NCI-H2107 treated with DMSO at 0.1 percent for 48 hours (cell line): ENCODE data around the gene CCDC86.

Experiments used
- DNase-seq: peaks from one replicate; lab custom pipeline; 2025; ENCODE audit not compliant: unreplicated experiment; lab: John Stamatoyannopoulos, UW

The CCDC86 gene

DNA sequence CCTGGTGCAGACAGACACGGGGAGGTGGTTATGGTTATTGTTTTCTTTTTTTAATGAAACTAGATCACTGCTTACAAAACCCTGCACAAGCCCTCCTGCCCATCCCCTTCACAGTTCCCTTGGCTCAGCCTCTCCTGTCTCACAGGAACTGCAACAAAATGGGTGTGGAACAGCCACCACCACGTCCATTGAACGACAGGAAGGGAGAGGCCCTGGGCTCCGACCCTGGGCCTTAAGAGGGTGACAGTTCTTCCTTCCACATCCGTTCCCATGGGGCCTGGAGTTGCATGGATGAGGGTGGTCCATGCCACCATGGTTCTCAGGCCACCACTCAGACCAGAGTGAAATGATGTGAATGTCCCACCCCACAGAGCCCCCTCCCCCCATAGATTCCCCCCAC lies 48.8 kb downstream of the CCDC86 start:
- DNase-seq = no peak

DNA sequence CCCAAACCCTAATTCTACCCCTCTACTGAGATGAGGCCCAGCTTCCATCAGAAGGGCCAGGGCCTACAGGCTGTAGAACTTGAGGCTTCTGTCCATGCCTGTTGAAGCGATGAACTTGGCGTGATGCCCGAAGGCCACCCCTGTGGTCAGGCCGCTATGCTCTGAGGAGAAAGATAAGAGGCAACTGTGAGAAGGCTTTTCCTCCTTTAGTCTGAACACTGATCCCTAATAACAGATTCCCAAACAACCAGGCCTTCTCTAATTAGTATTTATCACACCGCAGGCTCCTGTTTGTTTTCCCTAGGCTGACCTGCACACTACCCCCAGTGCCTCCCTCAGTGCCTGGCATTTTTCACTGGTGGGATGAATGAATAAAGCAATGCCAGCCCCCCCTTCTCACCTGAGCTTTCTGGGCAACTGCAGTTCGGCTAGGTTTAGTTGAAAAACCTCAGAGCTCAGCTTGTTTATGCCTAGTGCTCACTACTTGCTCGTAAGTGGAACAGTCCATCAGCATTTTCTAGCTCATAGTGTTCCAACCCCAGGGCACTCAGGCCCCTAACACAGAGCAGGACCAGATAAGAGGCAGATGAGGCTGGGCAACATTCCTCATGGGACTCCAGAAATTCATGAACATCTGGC lies 49.3 kb downstream of the CCDC86 start:
- no peak for DNase-seq

DNA sequence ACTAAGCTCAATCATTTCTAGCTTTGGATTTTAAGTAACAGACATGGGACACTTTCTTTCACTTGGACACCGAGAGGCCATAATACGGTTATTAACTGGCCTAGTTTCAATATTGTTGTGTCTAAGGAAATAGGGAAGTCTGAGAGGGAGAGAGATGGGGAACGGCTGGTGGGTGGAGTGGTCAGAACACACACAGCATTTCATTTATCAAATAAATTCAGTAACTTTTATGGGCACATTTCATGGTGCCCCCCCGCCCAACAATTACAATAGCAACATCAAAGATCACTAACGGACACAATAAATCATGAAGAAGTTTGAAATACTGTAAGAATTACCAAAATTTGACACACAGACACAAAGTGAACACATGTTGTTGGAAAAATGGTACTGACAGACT lies 53.8 kb downstream of the CCDC86 start:
- no peak for DNase-seq

DNA sequence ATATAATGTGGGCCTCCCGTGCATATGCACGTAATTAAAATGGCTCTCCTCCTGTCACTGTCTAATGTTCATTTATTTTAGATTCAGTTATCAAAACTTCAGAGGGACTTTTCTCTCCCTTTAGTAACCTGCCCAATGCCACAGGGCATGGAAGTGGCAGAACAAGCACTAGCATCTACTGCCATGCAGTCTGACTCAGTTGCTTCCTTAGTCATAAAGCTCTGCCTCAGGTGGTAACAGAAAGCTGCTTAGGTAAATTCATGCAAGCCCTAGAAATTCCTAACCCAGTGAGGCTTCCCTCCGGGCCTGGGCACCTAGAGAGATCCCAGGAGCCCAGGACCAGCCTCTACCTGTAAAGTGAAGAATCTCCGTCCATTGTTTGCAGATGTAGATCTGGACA lies 55.6 kb downstream of the CCDC86 start:
- DNase-seq = no peak

- peak; percentile 23 for DNase-seq
These were observed 57.4 kb downstream of the CCDC86 start for GRCh38 chr11:60899046-60899936.

DNA sequence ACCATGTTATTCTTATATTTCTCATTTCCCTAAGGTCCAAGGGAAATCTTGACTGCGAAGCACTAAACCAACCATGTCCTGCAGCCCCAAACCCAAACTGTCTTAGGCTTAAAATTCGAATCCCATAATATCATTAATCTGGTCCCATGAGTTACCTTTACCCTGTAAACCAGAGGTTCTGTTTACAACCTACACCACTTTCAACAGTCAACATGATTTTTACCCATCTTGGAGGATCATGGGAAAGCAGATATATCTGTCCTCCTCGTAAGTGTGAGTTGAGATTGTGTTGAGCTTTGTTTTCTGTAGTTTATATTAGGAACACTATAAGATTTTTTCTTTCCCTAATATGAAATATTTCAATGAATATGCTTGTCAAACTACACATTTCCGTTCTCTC lies 58.1 kb downstream of the CCDC86 start:
- no peak for DNase-seq
